Endometrial microvascular endothelial cells (primary cell): ENCODE results near the gene CITED2. TPM values are rescaled to one million over a fixed set of nuclear protein-coding genes. Genes with fewer than 3 reads are reported as not detected.

Experiments used
- in situ Hi-C: cut with HindIII; loops from 2 replicates; pipeline ENCODE4 v1.10.0; 2017; ENCODE audit warnings: low sequenced_read_pairs, low pct_unique_long_range_greater_than_20kb; ENCODE audit errors: inconsistent ontology term
- total RNA-seq: library from RNA; depleted of rRNA; stranded (reverse); fragments of >200 nt; gene quantifications from one replicate; pipeline ENCODE4 v1.2.3, GENCODE V29; 2015; ENCODE audit errors: inconsistent ontology term

The CITED2 gene
- total RNA-seq, 1 donor from 2014 or later = 80.6 TPM

- in situ Hi-C loops = no loop called here
Measured at GRCh38 chr6:139390447-139390846, 16.0 kb upstream of the CITED2 start.

DNA sequence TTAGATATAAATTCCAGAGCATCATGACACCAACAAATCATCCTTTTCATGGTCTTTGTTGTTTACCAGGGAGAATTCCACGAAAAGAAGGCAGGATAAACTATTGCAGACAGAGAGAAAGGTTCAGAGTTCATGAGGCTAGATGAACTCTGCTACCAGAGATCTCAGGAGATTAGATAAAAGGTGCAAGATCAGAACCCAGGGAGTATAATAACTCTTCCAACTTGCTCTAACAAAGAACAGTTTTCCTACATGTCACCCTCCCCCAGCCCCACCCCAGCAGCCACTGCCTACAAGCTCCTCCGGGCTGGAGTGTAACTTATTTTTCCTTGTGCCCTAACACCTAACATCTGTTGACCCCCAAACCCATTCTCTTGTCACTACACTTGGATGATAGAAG lies 13.9 kb upstream of the CITED2 start:
- in situ Hi-C loops = no loop called here

- in situ Hi-C loops = no loop called here
Measured at GRCh38 chr6:139386404-139386803, 12.0 kb upstream of the CITED2 start.

GRCh38 chr6:139381216-139381865 lies 6.9 kb upstream of the CITED2 start:
- in situ Hi-C loops = no loop called here

GRCh38 chr6:139380611-139381010 lies 6.2 kb upstream of the CITED2 start:
- in situ Hi-C loops = no loop called here

GRCh38 chr6:139380168-139380567 lies 5.7 kb upstream of the CITED2 start:
- in situ Hi-C loops = no loop called here

DNA sequence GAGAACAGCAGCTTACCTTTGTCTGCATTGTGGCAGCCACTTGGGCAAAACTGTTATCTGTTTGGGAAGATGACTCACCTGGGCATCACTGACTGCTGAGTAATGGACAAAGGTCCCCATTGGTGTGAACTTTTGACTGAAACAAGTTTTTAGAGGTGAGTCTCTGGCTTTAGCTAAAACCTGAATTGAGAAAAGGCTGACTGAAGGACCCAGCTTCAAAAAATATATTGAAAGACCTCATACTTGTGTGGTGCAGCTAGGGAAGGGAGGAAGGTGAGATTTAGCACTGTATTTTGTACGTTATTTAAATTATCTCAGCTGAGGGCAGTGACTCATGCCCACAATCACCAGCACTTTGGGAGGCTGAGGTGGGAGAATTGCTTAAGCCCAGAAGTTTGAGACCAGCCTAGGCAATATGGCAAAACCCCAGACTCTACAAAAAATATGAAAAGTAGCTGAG lies 4.5 kb upstream of the CITED2 start:
- in situ Hi-C loops = loop anchor here (10.0 kb wide), 3 partner anchors 356 to 836 kb away; no protein-coding TSS in a partner anchor

GRCh38 chr6:139378226-139378625 lies 3.8 kb upstream of the CITED2 start:
- in situ Hi-C loops = loop anchor here (10.0 kb wide), 3 partner anchors 357 to 837 kb away; no protein-coding TSS in a partner anchor

DNA sequence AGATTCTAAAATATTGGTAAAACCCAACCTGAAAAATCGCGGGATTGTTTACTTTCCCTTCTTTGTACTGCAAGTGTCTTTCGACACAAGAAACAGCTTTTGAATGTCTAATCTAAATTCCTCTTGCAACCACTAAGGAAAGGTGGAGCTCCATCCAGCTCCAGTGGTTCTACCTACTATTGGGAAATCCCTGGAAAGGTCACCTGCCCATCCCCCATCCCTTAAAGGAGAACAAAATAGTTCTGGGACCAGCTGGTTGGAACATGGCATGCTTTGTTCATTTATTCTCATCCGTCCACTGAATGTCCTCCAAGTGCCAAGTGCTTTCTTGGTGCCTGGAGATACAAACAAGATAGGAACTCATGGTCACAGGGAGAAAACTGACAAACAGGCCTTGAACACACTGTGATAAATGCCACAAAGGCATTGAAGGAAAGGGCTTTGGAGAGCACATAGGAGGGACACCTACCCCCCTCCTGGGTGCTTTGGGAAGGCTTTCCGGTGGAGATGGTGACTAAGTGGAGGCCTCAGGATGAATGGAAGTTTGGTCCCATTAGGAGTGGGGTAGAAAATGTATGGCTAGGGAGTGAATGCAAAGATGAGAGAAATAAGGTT lies 2.3 kb upstream of the CITED2 start:
- in situ Hi-C loops = loop anchor here (10.0 kb wide), 3 partner anchors 358 to 838 kb away; no protein-coding TSS in a partner anchor

DNA sequence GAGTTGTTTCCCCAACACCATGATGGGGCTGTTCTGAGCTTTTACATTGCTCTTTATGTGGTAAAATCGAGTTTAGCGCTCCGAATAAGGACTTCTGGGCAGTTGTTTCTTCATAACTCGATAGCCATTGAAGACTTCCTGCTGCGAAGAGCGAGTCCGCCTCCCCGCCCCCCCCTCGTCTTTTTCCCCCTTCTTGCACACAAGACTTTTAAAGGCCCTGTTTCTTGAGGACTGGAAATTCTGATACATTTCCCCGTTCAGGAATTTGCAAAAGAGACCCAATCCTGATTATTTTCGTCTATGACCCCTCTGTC lies 1.5 kb upstream of the CITED2 start:
- in situ Hi-C loops = loop anchor here (10.0 kb wide), 3 partner anchors 359 to 839 kb away; no protein-coding TSS in a partner anchor

DNA sequence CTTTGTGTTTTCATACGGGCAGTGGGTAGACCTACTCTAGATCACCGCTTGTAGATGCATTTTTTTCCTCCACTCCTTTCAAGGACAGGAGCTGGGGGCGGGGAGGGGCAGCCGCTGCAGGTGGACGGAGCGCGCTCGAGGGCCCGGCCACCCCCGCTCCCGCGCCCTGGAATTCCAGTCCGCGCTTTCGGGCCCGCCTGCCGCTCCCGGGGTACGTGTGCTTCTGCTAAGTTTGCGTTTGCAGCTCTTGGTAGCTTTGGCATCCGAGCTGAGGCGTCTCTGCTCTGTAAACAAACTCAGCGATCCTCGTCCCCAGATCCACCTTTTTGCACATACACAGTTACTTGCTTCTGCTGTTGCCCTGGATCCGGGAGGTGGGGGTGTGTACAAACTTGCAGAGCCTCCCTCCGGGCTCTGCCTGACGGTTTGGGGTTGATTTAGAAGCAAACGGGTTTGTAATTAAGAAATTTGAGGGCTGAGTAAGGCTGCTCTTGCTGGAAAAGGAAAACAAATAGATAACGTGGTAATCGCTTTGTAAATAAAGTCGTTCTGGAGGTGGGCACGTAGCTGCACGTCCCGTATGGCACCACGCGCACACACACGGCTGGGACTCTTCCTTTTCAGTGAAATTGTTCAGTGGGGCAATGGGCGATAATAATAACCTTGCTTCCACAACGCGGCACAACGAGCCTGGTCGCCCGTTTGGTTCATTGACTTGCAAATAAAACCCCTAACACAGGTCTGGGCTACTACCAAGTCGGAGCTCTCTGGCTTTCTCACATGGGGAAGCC lies 973 bp upstream of the CITED2 start:
- in situ Hi-C loops = loop anchor here (10.0 kb wide), 3 partner anchors 359 to 839 kb away; no protein-coding TSS in a partner anchor

- in situ Hi-C loops = loop anchor here (10.0 kb wide), 3 partner anchors 361 to 841 kb away; no protein-coding TSS in a partner anchor
Measured at GRCh38 chr6:139373928-139374356, 506 bp downstream of the CITED2 start.

GRCh38 chr6:139373154-139373927 lies 1.1 kb downstream of the CITED2 start:
- in situ Hi-C loops = loop anchor here (10.0 kb wide), 3 partner anchors 361 to 841 kb away; no protein-coding TSS in a partner anchor

DNA sequence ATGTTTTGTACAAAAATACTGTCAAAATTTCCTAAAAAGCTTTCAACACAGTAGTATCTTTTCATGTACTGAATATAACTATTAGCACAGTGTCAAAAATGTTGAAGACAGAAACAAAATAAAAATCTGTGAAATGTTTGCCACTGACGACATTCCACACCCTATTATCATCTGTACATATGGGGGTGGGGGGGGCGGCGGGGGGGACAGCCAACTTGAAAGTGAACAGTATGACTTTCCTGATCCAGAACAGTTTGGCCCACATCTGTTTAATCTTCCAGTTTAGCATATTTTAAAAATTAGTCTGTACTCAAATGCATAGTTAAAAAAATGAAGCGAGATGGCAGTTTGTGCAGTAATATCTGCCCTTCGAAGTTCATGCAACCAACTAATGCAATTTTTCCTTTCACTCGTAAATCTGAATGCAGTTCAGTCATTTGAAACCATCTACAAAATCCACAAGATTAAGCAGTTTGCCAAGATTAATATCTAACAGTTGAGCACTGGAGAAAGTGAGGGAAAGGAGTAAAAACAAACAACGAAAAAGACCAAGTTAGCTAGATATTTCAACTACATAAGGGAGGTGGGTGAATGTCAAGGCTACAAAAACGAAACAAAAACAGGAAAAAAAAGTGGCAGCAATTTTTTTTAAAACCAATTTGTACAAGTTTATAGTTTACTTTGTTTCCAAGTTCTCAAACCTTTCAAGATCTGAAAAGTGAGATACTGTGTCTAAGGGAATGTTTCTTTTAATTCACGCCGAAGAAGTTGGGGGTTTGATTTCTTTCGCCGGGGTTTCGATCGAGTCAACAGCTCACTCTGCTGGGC lies 1.9 kb downstream of the CITED2 start:
- in situ Hi-C loops = loop anchor here (10.0 kb wide), 3 partner anchors 362 to 842 kb away; no protein-coding TSS in a partner anchor

GRCh38 chr6:139371421-139372203 lies 2.8 kb downstream of the CITED2 start:
- in situ Hi-C loops = loop anchor here (10.0 kb wide), 3 partner anchors 363 to 843 kb away; no protein-coding TSS in a partner anchor

DNA sequence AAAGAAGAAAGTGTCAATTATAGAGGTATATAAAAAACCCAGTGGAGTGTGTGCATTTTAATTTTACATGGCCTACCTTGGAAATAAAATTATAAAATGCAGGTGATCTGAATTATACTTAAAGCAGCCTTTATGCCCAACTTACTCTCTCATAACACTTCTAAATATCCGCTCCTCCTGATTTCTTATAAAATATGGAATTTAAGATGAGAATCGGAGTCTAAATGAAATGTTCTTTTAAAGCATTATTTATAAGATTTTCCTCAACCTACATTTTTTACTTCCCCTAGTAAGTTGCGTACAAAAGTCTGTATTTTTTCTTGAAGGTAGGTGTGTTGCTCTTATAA lies 3.5 kb downstream of the CITED2 start:
- in situ Hi-C loops = loop anchor here (10.0 kb wide), 3 partner anchors 364 to 844 kb away; no protein-coding TSS in a partner anchor
